HepG2 (cell line): ENCODE measurements around the gene TMEM63C. TPM values are rescaled to one million over a fixed set of nuclear protein-coding genes. Genes with fewer than 3 reads are reported as not detected.
A peak's percentile ranks its signal among the peaks of the same experiment; 100 is the strongest.

ENCODE experiments used
- ARNT2 ChIP-seq: sonication (generic); formaldehyde crosslinking; IDR thresholded peaks from 2 replicates; pipeline ENCODE4 v1.8.0; 2022; ENCODE audit warnings: mild to moderate bottlenecking, low read depth, missing genetic modification reagents, moderate library complexity
- ARNTL ChIP-seq: sonication (generic); formaldehyde crosslinking; IDR thresholded peaks from 2 replicates; pipeline ENCODE4 v1.4.0; 2020; ENCODE audit warnings: mild to moderate bottlenecking, missing genetic modification reagents
- BRD4 ChIP-seq: sonication (generic); formaldehyde crosslinking; IDR thresholded peaks from 2 replicates; pipeline ENCODE4 v1.4.0; 2020; ENCODE audit warnings: missing genetic modification reagents
- CCDC6 ChIP-seq: sonication (generic); formaldehyde crosslinking; IDR thresholded peaks from 2 replicates; pipeline ENCODE4 v1.8.1; 2022; ENCODE audit warnings: mild to moderate bottlenecking, missing genetic modification reagents, moderate library complexity
- FOSL2 ChIP-seq: sonication (generic); formaldehyde crosslinking; IDR thresholded peaks from 2 replicates; pipeline ENCODE4 v1.4.0; 2020; ENCODE audit warnings: missing genetic modification reagents
- KLF9 ChIP-seq: IDR thresholded peaks from 2 replicates; pipeline ENCODE4 v1.6.1; 2016; ENCODE audit warnings: low read depth
- LCORL ChIP-seq, 2 experiments: fragments of 450-650 bp in 1 of 2; sonication (generic) in 1 of 2; formaldehyde crosslinking in 1 of 2; IDR thresholded peaks; 2 replicates each; pipeline versions ENCODE4 v1.5.0 to v1.6.1; 2017 to 2020; ENCODE audit warnings: antibody characterized with exemption in 1 of 2, missing genetic modification reagents in 1 of 2
- MXD1 ChIP-seq: sonication (generic); formaldehyde crosslinking; IDR thresholded peaks from 2 replicates; pipeline ENCODE4 v1.4.0; 2020; ENCODE audit warnings: mild to moderate bottlenecking, missing genetic modification reagents
- NRL ChIP-seq: sonication (generic); formaldehyde crosslinking; IDR thresholded peaks from 2 replicates; pipeline ENCODE4 v1.5.0; 2020; ENCODE audit warnings: missing genetic modification reagents, mild to moderate bottlenecking, moderate library complexity, borderline replicate concordance
- POLR2AphosphoS5 ChIP-seq: IDR thresholded peaks from 2 replicates; pipeline ENCODE4 v1.6.1; 2012; ENCODE audit warnings: low read depth, low read length
- PRMT3 ChIP-seq: sonication (generic); formaldehyde crosslinking; IDR thresholded peaks from 2 replicates; pipeline ENCODE4 v1.8.1; 2022; ENCODE audit warnings: low read depth, mild to moderate bottlenecking, moderate library complexity, missing genetic modification reagents, borderline replicate concordance
- SNAPC4 ChIP-seq: sonication (generic); formaldehyde crosslinking; IDR thresholded peaks from 2 replicates; pipeline ENCODE4 v1.4.0; 2020; ENCODE audit warnings: mild to moderate bottlenecking, missing genetic modification reagents
- TBL1XR1 ChIP-seq: fragments of 150-350 bp; IDR thresholded peaks from 2 replicates; pipeline ENCODE4 v1.6.1; 2014; ENCODE audit warnings: borderline replicate concordance, low read length; ENCODE audit not compliant: partially characterized antibody
- TBX3 ChIP-seq: fragments of 450-650 bp; IDR thresholded peaks from 2 replicates; pipeline ENCODE4 v1.6.1; 2017; ENCODE audit warnings: antibody characterized with exemption, mild to moderate bottlenecking, inconsistent platforms, borderline replicate concordance
- TFDP2 ChIP-seq: sonication (generic); formaldehyde crosslinking; IDR thresholded peaks from 2 replicates; pipeline ENCODE4 v1.4.0; 2020; ENCODE audit warnings: missing genetic modification reagents
- TSC22D2 ChIP-seq: sonication (generic); formaldehyde crosslinking; IDR thresholded peaks from 2 replicates; pipeline ENCODE4 v1.5.1; 2020; ENCODE audit warnings: missing genetic modification reagents, mild to moderate bottlenecking, borderline replicate concordance
- YEATS2 ChIP-seq: sonication (generic); formaldehyde crosslinking; IDR thresholded peaks from 2 replicates; pipeline ENCODE4 v1.4.0; 2020; ENCODE audit warnings: missing genetic modification reagents, borderline replicate concordance
- ZFP36L1 ChIP-seq: sonication (generic); formaldehyde crosslinking; IDR thresholded peaks from 2 replicates; pipeline ENCODE4 v1.8.0; 2022; ENCODE audit warnings: mild to moderate bottlenecking, missing genetic modification reagents, moderate library complexity
- ZNF337 ChIP-seq: sonication (generic); formaldehyde crosslinking; IDR thresholded peaks from 2 replicates; pipeline ENCODE4 v1.5.1; 2020; ENCODE audit warnings: missing genetic modification reagents, low read depth, mild to moderate bottlenecking, borderline replicate concordance
- ZNF431 ChIP-seq: sonication (generic); formaldehyde crosslinking; IDR thresholded peaks from 2 replicates; pipeline ENCODE4 v1.9.0; 2022; ENCODE audit warnings: missing genetic modification reagents, low read depth, mild to moderate bottlenecking, borderline replicate concordance
- ZNF570 ChIP-seq: sonication (generic); formaldehyde crosslinking; IDR thresholded peaks from 2 replicates; pipeline ENCODE4 v1.4.0; 2020; ENCODE audit warnings: mild to moderate bottlenecking, missing genetic modification reagents, borderline replicate concordance
- ZNF580 ChIP-seq: IDR thresholded peaks from 2 replicates; pipeline ENCODE4 v1.6.1; 2016; ENCODE audit warnings: low read depth, borderline replicate concordance
- ZNF782 ChIP-seq: sonication (generic); formaldehyde crosslinking; IDR thresholded peaks from 2 replicates; pipeline ENCODE4 v1.4.0; 2020; ENCODE audit warnings: missing genetic modification reagents, mild to moderate bottlenecking, borderline replicate concordance
- polyA plus RNA-seq, 8 experiments: library from polyadenylated mRNA; depleted of rRNA in 3 of 8; stranded (reverse) in 7 of 8; unstranded in 1 of 8; fragments of >200 nt; fragmentation: Illumina TruSeq in 4 of 8; extraction: Trizol in 4 of 8; gene quantifications; 2 replicates each; pipeline versions ENCODE4 v1.2.1 to v1.2.3, GENCODE V29; 2011 to 2016; ENCODE audit warnings: low read depth in 4 of 8, missing spikeins in 1 of 8, mixed read lengths in 1 of 8; ENCODE audit not compliant: insufficient read depth in 1 of 8
- total RNA-seq, 5 experiments: library from RNA; depleted of rRNA; stranded (reverse); fragments of >200 nt; fragmentation: Illumina TruSeq; extraction: Trizol; gene quantifications; 2 replicates each; pipeline ENCODE4 v1.2.3, GENCODE V29; 2016; ENCODE audit warnings: low read depth in 1 of 5

The TMEM63C gene
- total and polyA plus RNA-seq, 2 of the 13 experiments (the other 11 are each of a cell fraction or from before 2014, with no cell fraction given), result 0.17 to 0.27 TPM

- TF ChIP-seq SNAPC4 (no peak), ZNF580 (CRISPR knock-in tag) (0 out of 2 replicates have a peak, but pooled peaks have one; percentile 15), MXD1 (CRISPR knock-in tag) (no peak), FOSL2 (CRISPR knock-in tag) (peak; percentile 98), KLF9 (CRISPR knock-in tag) (no peak), YEATS2 (CRISPR knock-in tag) (no peak), LCORL (IDR thresholded peaks at IDR 0.05) (no peak), LCORL (CRISPR knock-in tag; IDR thresholded peaks at IDR 0.05) (no peak), TSC22D2 (CRISPR knock-in tag) (no peak), BRD4 (CRISPR knock-in tag) (no peak), ARNTL (CRISPR knock-in tag) (no peak), ZNF337 (CRISPR knock-in tag) (no peak), TBX3 (peak; percentile 35; the same call in 1 of the 2 replicates), PRMT3 (CRISPR knock-in tag) (no peak), ZFP36L1 (CRISPR knock-in tag) (no peak), ZNF431 (CRISPR knock-in tag) (no peak), TFDP2 (no peak), CCDC6 (CRISPR knock-in tag) (no peak), POLR2AphosphoS5 (no peak), NRL (CRISPR knock-in tag) (no peak), ZNF570 (no peak), TBL1XR1 (no peak), ARNT2 (no peak), ZNF782 (CRISPR knock-in tag) (no peak)
Observed at GRCh38 chr14:77302926-77303325, 121.3 kb downstream of the TMEM63C start (continued).
